Astrocyte (in vitro differentiated cells and primary cell): ENCODE data around the gene PRRX2.

Source experiments
- CTCF ChIP-seq: IDR thresholded peaks from 2 replicates; pipeline ENCODE4 v1.5.1; 2011; ENCODE audit warnings: low read depth, mild to moderate bottlenecking, inconsistent platforms, low read length, moderate library complexity; ENCODE audit not compliant: insufficient read depth
- EZH2 ChIP-seq: IDR thresholded peaks from 2 replicates; pipeline ENCODE4 v1.6.1; 2012; ENCODE audit warnings: mild to moderate bottlenecking, low read length, inconsistent platforms; ENCODE audit not compliant: insufficient read depth

GRCh38 chr9:129686736-129687135 is 21.3 kb downstream of the PRRX2 start:
- TF ChIP-seq CTCF, result no peak
- TF ChIP-seq EZH2, result no peak
